ENCODE data around the gene CHRNA10.

The CHRNA10 gene, protein sequence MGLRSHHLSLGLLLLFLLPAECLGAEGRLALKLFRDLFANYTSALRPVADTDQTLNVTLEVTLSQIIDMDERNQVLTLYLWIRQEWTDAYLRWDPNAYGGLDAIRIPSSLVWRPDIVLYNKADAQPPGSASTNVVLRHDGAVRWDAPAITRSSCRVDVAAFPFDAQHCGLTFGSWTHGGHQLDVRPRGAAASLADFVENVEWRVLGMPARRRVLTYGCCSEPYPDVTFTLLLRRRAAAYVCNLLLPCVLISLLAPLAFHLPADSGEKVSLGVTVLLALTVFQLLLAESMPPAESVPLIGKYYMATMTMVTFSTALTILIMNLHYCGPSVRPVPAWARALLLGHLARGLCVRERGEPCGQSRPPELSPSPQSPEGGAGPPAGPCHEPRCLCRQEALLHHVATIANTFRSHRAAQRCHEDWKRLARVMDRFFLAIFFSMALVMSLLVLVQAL

DNA sequence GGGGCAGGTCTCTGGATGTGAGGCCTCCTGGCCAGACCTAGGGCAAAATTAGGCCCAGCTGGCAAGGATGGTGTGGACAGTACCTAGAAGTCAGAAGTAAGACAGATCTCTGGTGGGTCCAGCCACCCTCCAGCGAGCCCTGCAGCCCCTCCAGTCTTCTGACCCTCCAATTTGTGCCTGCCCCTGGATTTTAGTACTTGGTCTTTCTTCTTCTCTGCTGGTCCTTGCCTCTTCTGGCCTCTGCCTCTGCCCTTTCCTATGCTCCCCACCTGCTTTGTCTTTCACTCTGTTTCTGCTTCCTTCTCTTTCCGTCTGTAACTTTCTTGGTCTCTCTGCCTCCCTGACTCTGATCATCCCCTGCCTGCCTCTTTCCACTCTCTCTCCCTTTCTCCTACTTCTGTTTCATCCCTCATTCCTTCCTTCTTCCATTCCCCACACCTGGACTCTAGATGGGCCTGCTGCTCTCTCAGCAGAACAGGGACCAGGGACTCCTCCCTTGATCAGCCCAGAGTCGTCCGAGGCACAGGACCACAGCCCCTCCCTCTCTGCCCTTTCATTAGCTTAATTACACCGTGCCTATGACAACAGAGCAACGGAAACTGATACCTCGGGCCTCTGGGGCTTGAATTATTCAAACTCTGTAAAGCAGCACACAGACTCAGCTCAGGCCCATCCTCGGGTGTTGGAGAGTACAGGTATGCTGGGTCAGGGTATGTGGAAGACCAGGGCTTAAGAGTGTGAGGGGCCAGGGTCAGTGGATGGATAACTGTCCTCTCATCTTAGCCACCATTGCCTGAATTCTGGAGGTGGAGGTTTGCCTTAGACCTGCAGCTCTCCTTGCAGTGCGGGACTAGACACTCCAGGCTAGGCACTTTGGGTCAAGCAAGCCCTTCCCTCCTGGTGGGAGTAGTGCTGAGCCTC is at the start of gene CHRNA10:
TSS of gene CHRNA10 (minus strand) at position 51 of the 921 bp plus-strand sequence. CDS start 72 bp downstream, outside the sequence.
- no peak for DNase-seq

- no peak for DNase-seq
Observed at GRCh38 chr11:3712274-3712673, 41.1 kb upstream of the CHRNA10 start.

DNA sequence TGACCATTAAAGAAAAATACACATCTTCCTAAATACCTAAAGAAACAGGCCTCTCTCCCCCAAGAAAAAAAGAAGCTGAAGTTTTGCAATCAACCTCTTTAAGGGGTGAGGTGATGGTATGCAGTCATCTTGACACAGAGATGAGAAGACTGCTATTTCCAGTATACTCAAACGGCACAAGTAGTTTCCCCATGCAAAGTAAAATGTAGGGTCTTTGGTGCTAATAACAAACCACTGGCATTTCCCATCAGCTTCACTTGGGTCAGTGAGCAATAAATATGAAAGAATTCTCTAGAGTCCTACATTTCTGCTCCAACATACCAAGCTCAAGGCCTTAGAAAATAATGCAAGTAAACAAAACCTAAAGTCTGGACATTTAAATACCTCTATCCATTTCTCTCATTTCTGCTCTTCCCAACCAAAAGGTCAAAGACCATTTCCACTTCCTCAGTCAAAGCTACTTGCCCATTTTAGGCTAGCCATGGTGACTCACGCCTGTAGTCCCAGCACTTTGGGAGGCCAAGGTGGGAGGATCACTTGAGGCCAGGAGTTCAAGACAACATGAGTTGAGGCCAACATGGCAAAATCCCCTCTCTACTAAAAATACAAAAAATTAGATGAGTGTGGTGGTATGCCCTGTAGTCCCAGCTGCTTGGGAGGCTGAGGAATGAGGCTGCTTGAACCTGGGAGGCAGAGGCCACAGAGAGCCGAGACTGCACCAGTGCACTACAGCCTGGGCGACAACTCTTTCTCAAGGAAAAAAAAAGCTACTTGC is 39.5 kb upstream of the CHRNA10 start:
- DNase-seq, result no peak

- DNase-seq, result no peak
Observed at GRCh38 chr11:3709977-3710376, 38.8 kb upstream of the CHRNA10 start.

DNA sequence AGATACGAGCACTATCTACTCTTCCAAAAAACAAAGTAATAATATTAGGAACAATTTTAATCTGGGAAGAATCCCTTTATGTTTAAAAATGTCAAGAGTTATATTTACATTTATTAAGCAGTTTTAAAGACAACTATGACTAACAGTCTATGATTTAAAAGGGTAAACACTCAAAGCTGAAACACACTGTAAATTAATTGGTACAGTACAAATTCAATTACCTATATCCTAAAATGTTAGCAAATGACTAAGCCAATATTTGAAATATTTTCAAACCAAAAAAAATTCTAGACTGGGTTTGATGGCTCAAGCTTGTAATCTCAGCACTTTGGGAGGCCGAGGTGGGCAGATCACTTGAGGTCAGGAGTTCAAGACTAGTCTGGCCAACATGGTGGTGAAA is 36.0 kb upstream of the CHRNA10 start:
- no peak for DNase-seq

- DNase-seq, result no peak
Observed at GRCh38 chr11:3703383-3703782, 32.2 kb upstream of the CHRNA10 start.

DNA sequence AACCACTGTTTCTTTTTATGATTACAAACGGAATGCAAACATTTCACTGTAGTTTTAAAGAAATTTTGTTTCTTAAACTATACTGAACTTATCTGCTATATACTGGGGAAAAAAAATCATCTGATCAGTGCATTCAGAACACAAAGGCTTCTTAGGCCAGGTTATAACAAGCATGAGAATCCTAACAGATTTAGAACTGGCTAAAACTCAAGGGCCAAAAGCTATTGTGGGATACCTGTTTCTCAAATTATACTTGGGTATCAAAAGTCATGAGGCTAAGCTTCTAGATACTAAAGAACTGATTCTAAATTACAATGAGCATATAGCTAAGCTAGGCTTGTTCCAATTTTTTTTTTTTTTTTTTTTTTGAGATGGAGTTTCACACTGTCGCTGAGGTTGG is 29.7 kb upstream of the CHRNA10 start:
- no peak for DNase-seq

GRCh38 chr11:3700410-3700809 is 29.2 kb upstream of the CHRNA10 start:
- DNase-seq, result no peak

DNA sequence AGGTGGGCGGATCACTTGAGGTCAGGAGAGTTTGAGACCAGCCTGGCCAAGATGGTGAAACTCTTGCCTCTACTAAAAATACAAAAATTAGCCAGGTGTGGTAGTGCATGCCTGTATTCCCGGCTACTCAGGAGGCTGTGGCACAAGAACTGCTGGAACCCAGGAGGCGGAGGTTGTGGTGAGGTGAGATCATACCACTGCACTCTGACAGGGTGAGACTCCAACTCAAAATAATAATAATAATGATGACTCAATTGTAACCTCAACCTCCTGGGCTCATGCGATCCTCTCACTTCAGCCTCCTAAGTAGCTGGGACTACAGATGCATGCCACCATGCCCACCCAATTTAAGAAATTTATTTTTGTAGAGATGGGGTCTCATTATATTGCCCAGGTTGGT is 15.6 kb upstream of the CHRNA10 start:
- no peak for DNase-seq

DNA sequence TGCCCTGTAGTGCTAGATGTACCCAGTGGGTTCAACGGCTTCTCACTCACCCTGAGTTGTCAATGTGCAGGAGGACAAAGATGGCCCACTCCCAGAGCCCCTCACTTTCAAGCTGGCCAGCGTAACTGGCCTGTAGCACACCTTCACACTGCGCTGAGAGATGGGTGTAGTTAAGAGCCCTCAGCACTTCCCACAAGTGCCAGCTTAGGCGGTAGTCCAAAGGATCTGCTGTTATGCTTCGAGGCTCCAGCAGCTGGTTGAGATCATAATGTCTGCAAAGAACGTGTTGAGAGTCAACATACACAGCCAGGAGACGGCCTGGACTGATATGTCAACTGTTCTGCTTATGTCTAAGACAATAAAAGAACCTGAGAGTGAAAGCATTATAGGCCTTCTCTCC is 14.7 kb upstream of the CHRNA10 start:
- no peak for DNase-seq

DNA sequence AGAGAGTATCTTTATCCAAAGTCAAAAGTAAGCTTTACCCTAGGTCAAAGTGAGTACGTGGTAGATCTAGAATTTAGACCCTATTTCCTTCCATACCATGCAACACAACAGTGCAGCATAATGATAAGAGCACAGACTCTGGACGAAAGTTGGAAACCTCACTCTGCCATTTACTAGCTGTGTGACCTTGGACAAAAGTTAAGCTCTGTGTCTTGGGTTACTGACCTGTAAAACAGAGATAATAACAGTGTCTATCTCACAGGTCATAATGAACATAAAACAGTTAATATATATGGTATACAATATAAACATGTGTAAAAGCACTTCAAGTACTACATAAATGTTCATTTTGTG is 13.6 kb upstream of the CHRNA10 start:
- no peak for DNase-seq

GRCh38 chr11:3684129-3684818 is 13.1 kb upstream of the CHRNA10 start:
- DNase-seq, result no peak

DNA sequence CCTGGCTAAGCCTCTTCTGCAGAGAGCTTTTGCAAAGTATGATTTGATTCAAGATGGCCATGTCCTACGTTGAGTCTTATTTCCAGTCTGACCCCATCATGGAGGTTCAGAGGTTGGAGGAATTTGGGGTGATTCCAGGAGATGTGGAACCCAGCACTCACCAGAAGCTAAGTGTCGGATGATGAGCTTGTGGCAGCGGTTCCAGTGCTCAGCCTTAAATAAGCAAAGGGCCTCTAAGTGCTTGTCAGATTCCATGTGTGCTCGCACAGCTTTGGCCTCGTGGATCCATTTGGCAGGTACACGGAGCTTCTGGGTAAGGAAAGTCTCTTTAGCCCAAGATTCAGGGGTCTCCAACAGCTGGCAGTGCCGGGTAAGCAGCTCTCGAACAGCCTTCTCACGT is 11.9 kb upstream of the CHRNA10 start:
- DNase-seq, result no peak

- no peak for DNase-seq
Observed at GRCh38 chr11:3679077-3679476, 7.9 kb upstream of the CHRNA10 start.

DNA sequence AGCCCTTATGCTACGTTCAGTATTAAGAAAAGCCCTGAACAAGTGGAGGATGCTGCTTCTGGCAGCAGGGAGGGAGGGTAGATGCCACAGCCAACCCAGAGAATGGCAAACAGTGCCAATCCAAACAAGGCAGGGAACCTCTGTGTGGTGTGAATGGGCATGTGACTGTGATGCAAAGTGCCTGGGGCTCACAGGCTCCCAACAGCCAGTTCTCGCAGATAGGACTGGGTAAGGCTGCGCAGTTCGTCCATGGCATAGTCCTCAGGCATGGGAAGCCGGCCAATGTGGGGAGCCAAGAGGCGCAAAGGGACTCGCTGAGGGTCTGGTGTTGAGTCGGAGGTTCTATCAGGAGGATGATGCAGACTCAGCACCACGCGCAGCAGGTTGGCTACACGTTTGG is 4.8 kb upstream of the CHRNA10 start:
- DNase-seq, result no peak

DNA sequence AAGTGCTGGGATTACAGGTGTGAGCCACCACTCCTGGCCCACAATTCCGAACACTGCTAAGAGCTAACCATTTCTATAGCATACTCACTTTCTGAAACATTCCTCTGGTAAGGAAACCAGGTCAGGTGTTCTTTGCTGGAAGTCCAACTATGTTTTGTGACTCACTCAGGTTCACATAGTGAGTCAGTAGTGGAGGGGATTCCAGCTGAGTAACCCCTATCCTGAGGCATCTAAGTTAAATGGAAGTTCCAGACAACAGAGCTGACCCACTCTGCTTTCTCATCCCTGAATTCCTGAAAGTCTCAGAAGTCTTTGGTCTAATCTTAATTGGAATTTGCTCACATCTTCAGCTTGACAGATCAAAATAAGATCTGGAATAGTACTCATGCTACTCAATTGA is 3.0 kb upstream of the CHRNA10 start:
- no peak for DNase-seq

DNA sequence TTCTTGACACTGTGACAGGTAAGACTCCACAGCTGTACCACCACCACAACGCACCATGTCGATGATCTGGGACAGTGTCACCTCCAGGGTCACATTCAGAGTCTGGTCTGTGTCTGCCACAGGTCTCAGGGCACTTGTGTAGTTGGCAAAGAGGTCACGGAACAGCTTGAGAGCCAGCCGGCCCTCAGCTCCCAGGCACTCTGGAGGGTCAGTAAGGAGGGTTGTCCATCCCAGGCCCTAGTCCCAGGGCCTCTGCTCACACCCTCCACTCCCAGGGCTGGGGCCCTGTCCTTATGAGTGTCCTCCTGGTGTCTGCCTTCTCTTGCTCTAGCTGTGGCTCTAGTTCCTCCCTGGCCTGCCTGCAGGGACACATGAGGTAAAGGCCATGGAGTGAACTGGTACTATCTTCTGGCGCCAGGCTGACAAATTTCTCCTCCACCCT is 1.4 kb downstream of the CHRNA10 start:
- no peak for DNase-seq

DNA sequence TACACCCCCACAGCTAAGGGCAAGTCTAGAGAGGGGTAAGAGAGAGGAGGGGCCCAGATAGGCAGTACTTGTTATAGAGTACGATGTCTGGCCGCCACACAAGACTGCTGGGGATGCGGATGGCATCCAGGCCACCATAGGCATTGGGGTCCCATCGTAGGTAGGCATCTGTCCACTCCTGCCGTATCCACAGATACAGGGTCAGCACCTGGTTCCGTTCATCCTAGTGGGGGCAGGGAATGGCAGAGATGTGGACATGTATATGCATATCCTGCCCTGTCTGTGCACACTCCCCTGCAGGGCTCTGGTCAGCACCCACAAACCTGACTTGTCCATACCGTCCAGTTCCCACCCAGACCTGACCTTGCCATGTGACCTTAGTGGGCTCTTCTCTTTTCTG is 2.1 kb downstream of the CHRNA10 start:
- DNase-seq, result no peak

DNA sequence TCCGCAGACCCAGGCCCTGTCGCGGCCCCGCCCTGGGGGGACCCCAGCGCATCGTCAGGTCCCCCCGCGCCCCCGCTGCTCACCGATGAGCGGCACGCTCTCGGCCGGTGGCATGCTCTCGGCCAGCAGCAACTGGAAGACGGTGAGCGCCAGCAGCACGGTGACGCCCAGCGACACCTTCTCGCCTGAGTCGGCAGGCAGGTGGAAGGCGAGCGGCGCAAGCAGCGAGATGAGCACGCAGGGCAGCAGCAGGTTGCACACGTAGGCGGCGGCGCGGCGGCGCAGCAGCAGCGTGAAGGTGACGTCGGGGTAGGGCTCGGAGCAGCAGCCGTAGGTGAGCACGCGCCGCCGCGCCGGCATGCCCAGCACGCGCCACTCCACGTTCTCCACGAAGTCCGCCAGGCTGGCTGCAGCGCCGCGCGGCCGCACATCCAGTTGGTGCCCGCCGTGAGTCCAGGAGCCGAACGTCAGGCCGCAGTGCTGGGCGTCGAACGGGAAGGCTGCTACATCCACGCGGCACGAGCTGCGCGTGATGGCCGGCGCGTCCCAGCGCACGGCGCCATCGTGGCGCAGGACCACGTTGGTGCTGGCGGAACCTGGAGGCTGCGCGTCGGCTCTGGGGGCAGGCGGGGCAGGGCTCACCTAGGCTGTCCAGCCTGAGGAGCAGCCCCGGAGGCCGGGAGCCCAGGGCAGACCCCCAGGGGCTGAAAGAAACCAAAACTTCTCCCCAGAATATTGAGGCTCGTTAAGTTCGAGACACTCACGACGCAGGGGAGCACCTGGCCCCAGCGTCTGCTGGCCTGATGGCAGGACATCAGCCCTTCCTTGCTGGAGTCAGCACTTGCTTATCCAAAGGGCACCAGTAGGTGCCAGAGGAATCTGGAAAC is 3.8 kb downstream of the CHRNA10 start:
- no peak for DNase-seq

GRCh38 chr11:3666023-3666530 is 5.1 kb downstream of the CHRNA10 start:
- no peak for DNase-seq

DNA sequence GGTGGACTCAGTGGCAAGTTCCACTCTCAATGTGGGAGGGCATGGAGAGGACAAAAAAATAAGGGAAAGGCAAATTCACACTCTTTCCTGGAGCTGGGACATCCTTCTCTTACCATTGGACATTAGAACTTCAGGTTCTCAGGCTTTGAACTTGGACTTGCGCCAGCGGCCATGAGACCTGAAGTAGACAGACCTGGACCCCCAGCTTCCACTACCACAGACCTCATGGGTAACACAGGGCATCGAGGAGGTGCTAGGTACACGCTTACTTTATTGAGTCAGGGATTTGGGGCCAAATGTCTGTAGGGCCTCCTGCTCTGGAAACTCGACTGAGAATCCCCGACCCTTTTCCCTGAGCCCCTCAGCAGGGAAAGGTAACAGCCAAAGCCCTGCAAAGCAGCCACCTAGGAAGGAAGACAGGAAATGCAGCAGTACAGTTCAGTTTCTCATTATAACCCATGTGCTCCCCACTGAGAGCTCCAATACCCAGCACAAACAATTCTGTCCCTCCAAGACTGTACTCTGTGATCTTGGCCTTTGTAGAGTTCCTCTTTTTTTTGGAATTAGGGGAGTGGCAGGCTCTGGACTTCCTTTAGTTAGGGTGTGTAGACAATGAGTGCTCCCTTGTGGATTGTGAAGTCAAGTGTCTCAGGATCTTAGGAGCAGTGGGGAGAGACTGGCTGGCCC is 5.7 kb downstream of the CHRNA10 start:
- no peak for DNase-seq
